SJSA1 (cell line): ENCODE results near the gene CFAP141. TPM values are rescaled to one million over a fixed set of nuclear protein-coding genes. Genes with fewer than 3 reads are reported as not detected.

Source experiments
- DNase-seq, 2 experiments: peaks; one replicate each; pipeline ENCODE4 v3.0.0-alpha.2; 2015 to 2020; ENCODE audit warnings: low spot score in 2 of 2, low read depth in 1 of 2
- H3K27ac ChIP-seq: fragments of 250-450 bp; sonication (Bioruptor Pico); 2 replicates; pipeline ENCODE4 v1.5.1; 2020; ENCODE audit warnings: mild to moderate bottlenecking, moderate library complexity
- H3K27me3 ChIP-seq: fragments of 250-450 bp; sonication (Bioruptor Pico); replicated peaks from 2 replicates; pipeline ENCODE4 v1.5.1; 2020; ENCODE audit warnings: mild to moderate bottlenecking, moderate library complexity
- H3K36me3 ChIP-seq: fragments of 250-450 bp; sonication (Bioruptor Pico); 2 replicates; pipeline ENCODE4 v1.5.1; 2020; ENCODE audit warnings: mild to moderate bottlenecking
- H3K4me1 ChIP-seq: fragments of 250-450 bp; sonication (Bioruptor Pico); replicated peaks from 2 replicates; pipeline ENCODE4 v1.6.1; 2021; ENCODE audit warnings: mild to moderate bottlenecking
- H3K4me3 ChIP-seq: fragments of 250-450 bp; sonication (Bioruptor Pico); 2 replicates; pipeline ENCODE4 v1.5.1; 2020; ENCODE audit warnings: mild to moderate bottlenecking
- H3K9me3 ChIP-seq: fragments of 250-450 bp; sonication (Bioruptor Pico); replicated peaks from 2 replicates; pipeline ENCODE4 v1.5.1; 2020; ENCODE audit warnings: mild to moderate bottlenecking
- total RNA-seq: library from RNA; depleted of rRNA; stranded (reverse); fragments of >200 nt; shearing (Covaris generic); gene quantifications from 2 replicates; pipeline ENCODE4 v1.2.3, GENCODE V29; 2014

CFAP141 gene
- total RNA-seq, 1 experiment from 2014 or later = not detected

DNA sequence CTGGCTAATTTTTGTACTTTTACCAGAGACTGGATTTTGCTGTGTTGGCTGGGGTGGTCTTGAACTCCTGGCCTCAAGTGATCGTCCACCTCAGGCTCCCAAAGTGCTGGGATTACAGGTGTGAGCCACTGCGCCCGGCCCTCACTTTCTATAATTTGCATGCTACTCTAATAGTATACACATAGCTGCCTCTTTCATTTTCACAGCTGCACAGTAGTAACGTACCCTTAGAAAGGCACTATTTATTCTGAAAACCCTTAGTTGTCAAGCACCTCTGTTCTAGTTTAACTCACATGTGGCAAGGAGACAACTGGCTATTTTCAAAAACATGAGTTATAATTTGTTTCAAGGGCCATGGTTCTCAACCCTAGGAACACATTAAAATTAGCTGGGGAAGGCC, 31.5 kb downstream of the CFAP141 start:
- H3K27me3 ChIP-seq = no peaks in the 10 kb centered on the region
- peaks cover 93% of the 10 kb centered on the region for H3K36me3 ChIP-seq
- H3K9me3 ChIP-seq = no peaks in the 10 kb centered on the region

DNA sequence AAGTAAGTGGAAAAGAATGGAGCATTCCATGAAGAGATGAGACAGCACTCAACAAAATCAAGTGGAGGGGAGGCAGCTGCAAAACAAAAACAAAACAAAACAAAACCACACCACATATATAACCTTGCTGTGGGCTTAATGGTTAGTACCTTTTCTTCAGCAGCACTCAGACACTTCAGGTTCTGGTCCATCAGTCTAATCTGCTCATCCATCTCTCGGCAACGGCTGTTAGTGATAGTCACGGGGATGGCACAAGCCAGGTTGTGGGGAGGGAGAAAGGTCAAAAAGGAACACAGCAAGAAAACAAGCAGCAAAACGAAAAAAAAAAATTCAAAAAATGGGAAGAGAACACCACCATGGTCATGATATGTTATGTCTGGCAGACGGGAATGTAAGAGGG, 34.3 kb downstream of the CFAP141 start:
- H3K36me3 ChIP-seq = peaks cover 93% of the 10 kb centered on the region
- H3K4me1 ChIP-seq = no peaks in the 10 kb centered on the region
- DNase-seq = no peak
- H3K9me3 ChIP-seq = no peaks in the 10 kb centered on the region
- H3K4me3 ChIP-seq = no peak overlapping the region
- no peaks in the 10 kb centered on the region for H3K27me3 ChIP-seq
- H3K27ac ChIP-seq = no peak overlapping the region

More for the DNA sequence above, 31.5 kb downstream of the CFAP141 start:
- DNase-seq = no peak
- no peak overlapping the region for H3K27ac ChIP-seq
- H3K4me3 ChIP-seq = no peak overlapping the region
- no peaks in the 10 kb centered on the region for H3K4me1 ChIP-seq

DNA sequence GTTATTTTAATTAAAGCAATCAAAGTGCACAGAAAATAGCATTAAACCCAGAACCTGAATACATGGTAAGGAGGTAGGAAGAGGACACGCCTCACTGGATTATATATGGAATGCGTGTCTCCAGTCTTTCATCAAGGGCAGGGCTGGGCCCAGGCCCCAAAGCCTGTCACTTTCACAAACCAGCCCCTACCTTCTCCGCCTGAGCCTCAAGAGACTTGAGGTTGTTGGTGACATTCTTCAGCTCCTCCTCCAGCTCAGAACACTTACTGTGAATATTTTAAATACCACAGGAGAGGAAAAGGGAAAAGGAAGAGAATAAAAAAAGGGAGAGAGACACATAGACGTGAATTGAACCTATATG, 34.9 kb downstream of the CFAP141 start:
- H3K27me3 ChIP-seq = no peaks in the 10 kb centered on the region
- no peak for DNase-seq
- H3K9me3 ChIP-seq = no peaks in the 10 kb centered on the region
- no peaks in the 10 kb centered on the region for H3K4me1 ChIP-seq
- H3K36me3 ChIP-seq = peaks cover 96% of the 10 kb centered on the region
- H3K27ac ChIP-seq = no peak overlapping the region
- no peak overlapping the region for H3K4me3 ChIP-seq

DNA sequence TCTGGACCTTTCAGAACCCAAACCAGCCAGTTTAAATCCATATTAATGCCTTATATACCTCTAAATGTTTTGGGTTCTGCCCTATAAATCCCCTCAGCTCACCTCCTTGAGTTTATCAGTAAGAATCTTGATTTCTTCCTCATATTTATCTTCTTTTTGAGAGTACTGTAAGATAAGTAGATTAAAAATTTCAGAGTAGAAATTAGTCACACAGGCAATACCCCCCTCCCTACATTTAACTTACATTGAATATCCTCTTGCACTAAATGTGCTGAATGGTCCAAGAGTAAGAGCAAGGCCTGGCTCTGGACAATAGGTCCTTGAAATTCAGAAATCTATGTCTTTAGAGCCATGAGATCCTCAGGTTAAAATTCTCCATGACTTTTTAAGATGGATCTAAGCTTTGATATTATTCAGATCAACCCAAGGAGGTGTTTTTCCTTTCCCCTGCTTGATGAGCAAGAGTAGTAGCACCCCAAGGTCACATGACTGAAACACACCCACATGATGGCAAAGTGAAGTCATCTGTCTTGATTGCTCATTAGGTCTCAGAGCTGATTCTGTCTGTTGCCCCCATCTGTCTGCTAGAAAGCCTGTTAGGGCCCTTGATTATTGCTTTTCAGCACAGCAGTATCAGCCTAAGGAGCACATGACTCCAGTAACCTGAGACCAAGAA, 35.4 kb downstream of the CFAP141 start:
- Histone ChIP-seq H3K4me3 (no peak overlapping the region), H3K9me3 (no peaks in the 10 kb centered on the region), H3K36me3 (peaks cover 96% of the 10 kb centered on the region), H3K27ac (no peak overlapping the region), H3K27me3 (no peaks in the 10 kb centered on the region), H3K4me1 (no peaks in the 10 kb centered on the region)
- no peak for DNase-seq

DNA sequence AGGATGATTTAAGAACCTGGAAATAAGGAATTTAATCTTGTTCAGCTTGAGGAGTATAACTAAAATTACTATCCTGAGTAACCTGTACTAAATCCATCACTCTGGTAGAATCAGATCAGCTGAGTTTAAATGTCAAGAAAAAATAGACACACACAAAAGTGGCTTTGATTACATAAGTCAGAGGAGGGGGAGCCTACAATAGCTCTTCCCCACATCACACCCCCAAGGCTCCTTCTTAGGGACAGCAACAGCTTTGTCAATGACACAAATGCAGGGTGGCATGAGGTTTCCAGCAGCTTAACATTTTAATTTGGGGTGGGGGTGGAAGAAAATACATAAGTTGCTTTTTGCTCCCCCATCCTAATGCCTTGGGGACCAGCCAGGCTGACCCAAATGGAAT, 38.7 kb downstream of the CFAP141 start:
- no peaks in the 10 kb centered on the region for H3K27me3 ChIP-seq
- DNase-seq = no peak
- peaks cover 100% of the 10 kb centered on the region for H3K36me3 ChIP-seq
- H3K9me3 ChIP-seq = no peaks in the 10 kb centered on the region
- no peak overlapping the region for H3K4me3 ChIP-seq
- H3K27ac ChIP-seq = no peak overlapping the region
- H3K4me1 ChIP-seq = no peaks in the 10 kb centered on the region

DNA sequence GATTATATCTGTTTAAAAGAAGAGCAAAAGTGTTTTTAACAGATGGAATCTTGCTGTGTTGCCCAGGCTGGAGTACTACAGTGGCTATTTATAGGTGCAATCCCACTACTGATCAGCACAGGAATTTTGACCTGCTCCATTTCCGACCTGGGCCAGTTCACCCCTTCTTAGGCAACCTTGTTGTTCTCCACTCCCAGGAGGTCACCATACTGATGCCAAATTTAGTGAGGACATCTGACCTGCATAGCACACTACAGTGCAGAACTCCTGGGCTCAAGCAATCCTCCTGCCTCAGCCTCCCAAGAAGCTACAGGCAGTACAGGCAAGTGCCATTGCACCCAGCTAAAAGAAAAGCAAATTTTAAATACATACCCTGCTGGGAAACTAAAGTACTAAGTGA, 39.9 kb downstream of the CFAP141 start:
- DNase-seq = no peak
- Histone ChIP-seq H3K36me3 (peaks cover 100% of the 10 kb centered on the region), H3K27me3 (no peaks in the 10 kb centered on the region), H3K4me3 (no peak overlapping the region), H3K27ac (no peak overlapping the region), H3K9me3 (no peaks in the 10 kb centered on the region), H3K4me1 (no peaks in the 10 kb centered on the region)

DNA sequence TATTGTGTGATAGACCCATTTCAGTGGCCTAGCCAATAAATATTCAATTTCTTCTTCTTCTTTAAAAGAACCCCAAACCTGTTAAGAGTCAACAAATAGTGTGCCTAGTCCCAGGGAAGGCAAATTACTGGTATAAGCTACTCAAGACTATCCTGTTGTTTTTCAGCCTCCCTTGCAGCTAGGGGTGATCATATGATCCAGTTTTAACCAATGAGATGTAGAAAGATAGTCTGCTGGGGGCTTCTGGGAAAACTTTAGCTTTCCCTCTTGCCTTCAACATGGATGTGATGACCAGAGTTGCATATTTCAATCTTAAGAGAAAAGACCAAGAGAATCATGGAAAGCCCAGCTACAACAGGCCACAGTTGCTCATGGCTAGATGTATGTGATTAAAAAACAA, 46.6 kb downstream of the CFAP141 start:
- peaks cover 96% of the 10 kb centered on the region for H3K36me3 ChIP-seq

DNA sequence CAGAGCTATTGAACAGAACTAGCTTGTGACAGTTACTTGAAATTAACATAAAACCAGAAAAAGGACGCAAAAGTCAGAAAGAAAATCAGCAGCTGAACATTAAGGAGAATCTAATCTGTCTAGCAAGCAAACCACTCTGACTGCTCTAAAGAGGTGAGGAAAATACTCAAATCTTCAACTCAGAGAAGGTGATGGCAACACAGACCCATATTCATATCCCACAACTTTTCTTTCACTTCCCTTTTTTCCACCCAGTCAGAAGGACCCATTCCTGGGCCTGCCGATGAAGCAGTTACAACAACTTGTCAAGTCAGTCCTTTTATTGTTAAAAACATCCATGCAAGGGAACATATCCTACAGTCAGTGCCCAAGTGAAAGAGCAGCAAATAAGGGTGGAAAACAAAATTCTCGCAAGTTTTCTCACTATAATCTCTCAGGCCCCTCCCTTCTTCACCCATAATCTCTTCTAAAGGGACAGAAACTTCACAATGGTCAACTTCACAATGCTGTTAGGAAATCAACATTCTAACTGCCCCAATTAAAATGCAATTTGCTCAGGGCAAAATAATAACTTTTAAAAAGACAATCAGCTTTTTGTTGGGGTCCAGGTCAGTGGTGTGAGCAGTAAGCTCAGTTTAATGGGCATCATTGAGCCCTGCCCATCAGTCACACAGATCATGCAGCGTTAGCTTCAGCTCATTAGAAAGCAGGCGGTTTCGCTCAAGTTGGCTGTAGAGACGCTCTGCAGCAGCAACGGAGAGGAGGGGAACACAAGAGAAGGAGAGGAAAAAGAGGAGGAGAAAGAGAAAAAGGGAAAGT, 47.6 kb downstream of the CFAP141 start:
- Histone ChIP-seq H3K4me1 (no peaks in the 10 kb centered on the region), H3K36me3 (peaks cover 87% of the 10 kb centered on the region), H3K27me3 (no peaks in the 10 kb centered on the region), H3K4me3 (no peak overlapping the region), H3K9me3 (no peaks in the 10 kb centered on the region), H3K27ac (no peak overlapping the region)
- DNase-seq = no peak

More for the DNA sequence above, 46.6 kb downstream of the CFAP141 start:
- Histone ChIP-seq H3K4me1 (no peaks in the 10 kb centered on the region), H3K4me3 (no peak overlapping the region), H3K27me3 (no peaks in the 10 kb centered on the region), H3K9me3 (no peaks in the 10 kb centered on the region), H3K27ac (no peak overlapping the region)
- no peak for DNase-seq

DNA sequence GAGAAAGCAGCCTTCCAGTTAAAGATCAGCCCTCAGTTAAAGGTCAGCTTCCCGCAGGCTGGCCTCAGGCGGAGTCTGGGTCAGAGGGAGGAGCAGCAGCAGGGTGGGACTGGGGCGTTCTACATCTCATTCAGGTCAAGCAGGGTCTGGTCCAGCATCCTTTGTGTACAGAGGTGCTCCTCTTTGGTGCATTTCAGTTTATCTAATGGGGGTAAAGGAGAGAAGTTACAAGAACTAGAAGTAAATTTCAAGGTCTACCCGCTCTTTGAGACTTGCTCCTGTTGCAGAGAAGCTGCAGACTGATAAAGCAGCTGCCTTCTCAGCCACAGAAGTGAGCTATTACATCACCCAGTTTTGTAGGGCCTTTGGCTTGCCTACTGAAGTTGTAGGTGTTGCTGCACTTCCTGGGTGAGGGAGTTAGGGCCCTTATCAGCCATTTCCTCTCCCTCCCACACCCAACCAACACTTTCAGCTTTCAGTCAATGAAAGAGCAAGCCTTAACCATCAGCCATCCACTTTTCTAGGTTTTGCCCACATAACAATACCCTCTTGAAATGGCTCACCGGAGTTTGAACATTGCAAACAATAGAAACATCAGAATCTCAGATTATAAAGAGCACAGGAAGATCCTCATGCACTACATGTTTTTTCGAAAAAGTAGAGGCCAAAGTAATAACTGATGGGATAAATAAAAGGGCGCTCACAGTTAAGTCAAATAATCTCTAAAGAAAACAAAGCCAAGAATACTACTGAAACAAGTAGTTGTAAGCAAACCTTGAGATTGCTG, 48.4 kb downstream of the CFAP141 start:
- H3K27ac ChIP-seq = no peak overlapping the region
- H3K4me3 ChIP-seq = no peak overlapping the region
- H3K4me1 ChIP-seq = no peaks in the 10 kb centered on the region
- H3K9me3 ChIP-seq = no peaks in the 10 kb centered on the region
- no peaks in the 10 kb centered on the region for H3K27me3 ChIP-seq
- no peak for DNase-seq
- H3K36me3 ChIP-seq = peaks cover 79% of the 10 kb centered on the region

DNA sequence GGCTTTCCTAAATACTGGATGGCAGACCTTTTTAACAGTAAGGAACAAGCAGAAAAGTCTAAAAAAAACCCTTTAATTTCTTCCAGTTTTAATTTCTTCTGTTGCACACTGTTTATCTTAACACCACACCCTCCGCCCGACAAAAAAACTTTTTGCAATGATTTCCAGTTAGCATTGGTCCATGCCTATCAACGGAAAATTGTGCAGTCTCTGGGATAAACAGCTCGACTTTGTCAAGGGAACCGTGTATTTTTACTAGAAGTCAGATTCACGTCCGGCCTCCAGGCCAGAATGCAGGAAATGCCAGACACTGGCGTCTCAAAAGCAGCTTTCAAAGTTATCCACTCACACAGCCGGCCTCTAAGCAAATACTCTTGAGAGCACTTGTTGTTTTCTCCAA, 50.9 kb downstream of the CFAP141 start:
- Histone ChIP-seq H3K9me3 (no peaks in the 10 kb centered on the region), H3K27ac (no peak overlapping the region), H3K36me3 (peaks cover 54% of the 10 kb centered on the region), H3K27me3 (no peaks in the 10 kb centered on the region), H3K4me3 (no peak overlapping the region), H3K4me1 (no peaks in the 10 kb centered on the region)
- DNase-seq = no peak

DNA sequence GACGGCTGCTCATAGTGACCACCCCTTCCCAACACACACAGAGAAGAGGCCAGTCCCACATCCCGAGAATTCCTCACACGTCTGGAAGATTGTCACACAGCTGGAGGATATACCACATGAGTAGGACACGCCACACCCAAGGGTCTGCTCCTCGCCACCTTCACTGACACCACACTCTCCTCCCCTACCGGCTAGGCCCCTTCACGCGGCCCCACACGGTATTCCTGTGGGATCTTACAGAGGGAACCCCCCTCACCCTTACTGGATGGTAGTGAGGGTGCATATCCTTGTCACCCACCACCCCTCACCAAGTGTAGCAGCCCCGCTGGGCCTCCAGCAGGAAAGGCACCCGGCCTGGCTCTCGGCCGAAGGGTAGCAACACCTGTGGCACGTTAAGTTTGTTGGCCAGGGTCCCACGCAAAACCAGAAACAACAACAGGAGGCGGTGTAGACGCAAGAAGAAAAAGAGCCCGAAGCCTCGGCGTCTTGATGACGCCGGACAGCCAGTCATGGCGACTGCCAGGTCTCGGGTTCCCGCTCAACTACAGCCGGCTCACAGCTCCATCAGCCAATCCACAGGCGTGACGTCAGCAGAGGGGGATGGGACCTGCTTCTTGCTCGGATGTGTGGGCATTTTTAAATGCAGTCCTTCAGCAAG, 51.5 kb downstream of the CFAP141 start, which contains the start of gene NUP210L:
TSS of gene NUP210L (minus strand) at position 540 of the 658 bp plus-strand sequence.
- no peaks in the 10 kb centered on the region for H3K9me3 ChIP-seq
- H3K27ac ChIP-seq = no peak within 1 kb of the TSS
- no peaks in the 10 kb centered on the region for H3K27me3 ChIP-seq
- no peak within 1 kb of the TSS for H3K4me3 ChIP-seq
- no peaks in the 10 kb centered on the region for H3K4me1 ChIP-seq
- H3K36me3 ChIP-seq = peaks cover 48% of the 10 kb centered on the region
- DNase-seq = no peak

DNA sequence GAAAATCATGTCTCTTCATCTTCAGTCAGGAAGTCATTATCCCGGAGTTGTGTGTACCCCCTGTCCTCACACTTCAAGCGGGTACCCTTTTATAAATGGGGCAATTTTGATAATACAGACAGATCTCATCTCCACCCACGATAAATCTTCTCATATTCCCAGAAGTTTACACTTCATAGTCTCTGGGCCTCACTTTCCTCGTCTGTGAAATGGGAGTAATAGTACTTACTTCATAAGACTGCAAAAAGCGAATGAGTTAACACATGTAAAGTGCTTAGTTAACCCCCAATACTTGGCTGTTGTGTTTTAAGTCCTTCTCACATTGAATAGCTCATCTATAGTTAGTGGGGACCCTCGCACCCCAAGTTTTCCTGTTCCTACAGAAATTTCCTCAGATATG, 52.1 kb downstream of the CFAP141 start:
- Histone ChIP-seq H3K36me3 (peaks cover 42% of the 10 kb centered on the region), H3K9me3 (no peaks in the 10 kb centered on the region), H3K4me3 (no peak overlapping the region), H3K27me3 (no peaks in the 10 kb centered on the region), H3K27ac (no peak overlapping the region), H3K4me1 (no peaks in the 10 kb centered on the region)
- DNase-seq = no peak

DNA sequence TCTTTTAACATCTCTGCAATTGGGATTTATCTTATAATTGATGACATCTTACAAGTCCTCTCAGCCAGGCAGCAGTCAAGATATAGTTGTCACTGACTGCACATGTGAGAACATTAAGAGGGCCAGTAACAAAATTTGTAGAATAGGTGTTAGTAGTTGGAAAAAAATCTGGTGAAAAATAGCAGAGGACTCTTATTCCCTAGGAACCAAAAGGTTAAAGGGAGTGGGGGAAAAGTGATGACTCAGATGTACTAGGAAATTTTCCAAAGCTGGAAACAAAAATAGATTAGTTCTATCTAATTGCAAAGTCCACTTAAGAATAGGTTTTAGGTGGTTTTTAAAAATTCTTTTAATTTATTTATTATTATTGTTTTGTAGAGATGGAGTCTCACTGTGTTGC, 54.8 kb downstream of the CFAP141 start:
- DNase-seq = no peak
- Histone ChIP-seq H3K9me3 (no peaks in the 10 kb centered on the region), H3K4me3 (no peak overlapping the region), H3K27me3 (no peaks in the 10 kb centered on the region), H3K36me3 (peaks cover 19% of the 10 kb centered on the region), H3K27ac (no peak overlapping the region), H3K4me1 (no peaks in the 10 kb centered on the region)
